Lung (tissue), 12 donors: ENCODE results near the gene GABBR1. TPM values are rescaled to one million over a fixed set of nuclear protein-coding genes. Genes with fewer than 3 reads are reported as not detected.

Experiments used
- ATAC-seq: fragments of 200-7000 bp; cut with Tn5 transposase; one replicate; pipeline ENCODE4 v1.9.1; 2020; ENCODE audit warnings: moderate number of reproducible peaks; ENCODE audit not compliant: insufficient read depth, low FRiP score
- DNase-seq, 3 donors: peaks; one replicate each; pipeline ENCODE4 v3.0.0-alpha.2; 2013 to 2017
- H3K27ac ChIP-seq, 2 donors: one replicate each; pipeline ENCODE4 v1.5.1; 2013; ENCODE audit warnings: mild to moderate bottlenecking in 2 of 2, moderate library complexity in 2 of 2, control low read depth in 1 of 2, inconsistent platforms in 1 of 2, low read depth in 1 of 2, low read length in 1 of 2
- H3K27me3 ChIP-seq, 3 donors: one replicate each; pipeline ENCODE4 v1.5.1; 2013; ENCODE audit warnings: low read length in 2 of 3; ENCODE audit not compliant: control insufficient read depth in 3 of 3, insufficient read depth in 3 of 3
- H3K36me3 ChIP-seq, 4 donors: one replicate each; pipeline ENCODE4 v1.5.1; 2013; ENCODE audit warnings: low read length in 4 of 4, mild to moderate bottlenecking in 1 of 4, moderate library complexity in 1 of 4; ENCODE audit not compliant: control insufficient read depth in 4 of 4, insufficient read depth in 4 of 4
- H3K4me1 ChIP-seq, 5 donors: one replicate each; pipeline ENCODE4 v1.5.1; 2013; ENCODE audit warnings: low read length in 5 of 5, mild to moderate bottlenecking in 2 of 5, moderate library complexity in 1 of 5; ENCODE audit not compliant: control insufficient read depth in 5 of 5, insufficient read depth in 5 of 5
- H3K4me3 ChIP-seq: one replicate; pipeline ENCODE4 v1.5.1; 2013; ENCODE audit warnings: mild to moderate bottlenecking, control low read depth, moderate library complexity
- H3K9ac ChIP-seq, 2 donors: one replicate each; pipeline ENCODE4 v1.5.1; 2013; ENCODE audit warnings: low read length in 2 of 2, control low read depth in 1 of 2; ENCODE audit not compliant: insufficient read depth in 1 of 2
- H3K9me3 ChIP-seq, 4 donors: one replicate each; pipeline ENCODE4 v1.5.1; 2013; ENCODE audit warnings: low read length in 3 of 4, mild to moderate bottlenecking in 1 of 4, moderate library complexity in 1 of 4; ENCODE audit not compliant: control insufficient read depth in 4 of 4, insufficient read depth in 3 of 4
- WGBS, 2 donors: extraction: QIAGEN DNeasy Blood & Tissue Kit; methylation state at CpG; one replicate each; pipeline ENCODE4 v1.1.7; 2013; 5-methylcytosine and 5-hydroxymethylcytosine counted together
- polyA plus RNA-seq, 2 donors: library from polyadenylated mRNA; stranded (reverse); fragments of 200-250 nt; gene quantifications; one replicate each; pipeline ENCODE4 v1.2.1, GENCODE V29; 2013
- total RNA-seq, 2 donors: library from RNA; depleted of rRNA in 1 of 2; stranded (reverse); fragments of >200 nt in 1 of 2; gene quantifications; one replicate each; pipeline ENCODE4 v1.2.1, GENCODE V29; 2014 to 2021
- TF ChIP-seq, protein P1 (sequence below): IDR thresholded peaks from 2 replicates; pipeline ENCODE4 v1.5.1; 2012; ENCODE audit warnings: mild to moderate bottlenecking; ENCODE audit errors: control extremely low read depth, extremely low read depth
- donor health status: control.
- donor health status: control.
- donor health status: Bipolar disorder and iron deficiency.
- donor health status: healthy.
- donor health status: DM: yes; HTN: yes; CAD: no.

Gene GABBR1
- total and polyA plus RNA-seq, 4 donors, result 12.9 to 35.7 (median 25.0) TPM

DNA sequence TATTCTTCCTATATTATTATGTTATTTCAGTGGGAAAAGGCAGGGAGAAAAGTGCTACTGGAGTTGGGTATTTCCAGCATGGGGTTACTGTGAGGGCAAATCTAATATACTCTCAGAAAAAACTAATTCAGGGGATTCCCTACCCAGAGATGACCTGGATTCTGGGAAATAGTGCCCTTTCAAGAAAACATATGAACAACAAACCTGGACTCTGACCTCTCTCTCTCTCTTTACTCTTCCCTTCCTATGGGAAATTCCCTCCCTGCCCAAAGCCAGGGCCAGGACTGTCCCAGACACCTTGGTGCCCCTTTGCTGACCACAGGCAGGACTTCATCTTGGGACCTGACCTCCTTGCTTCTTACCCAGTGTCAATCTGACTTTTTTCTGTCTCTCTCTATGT lies 71.9 kb downstream of the GABBR1 start:
- H3K4me1 ChIP-seq, result no peaks in the 10 kb centered on the region
- peaks cover 2 to 12% (median 2%) of the 10 kb centered on the region in 3 donors for H3K27me3 ChIP-seq
- H3K9me3 ChIP-seq, result peaks cover 0 to 2% (median 0%) of the 10 kb centered on the region in 4 donors
- peak in 1 of 3 donors; percentile 12 for DNase-seq
- TF ChIP-seq, protein P1, sequence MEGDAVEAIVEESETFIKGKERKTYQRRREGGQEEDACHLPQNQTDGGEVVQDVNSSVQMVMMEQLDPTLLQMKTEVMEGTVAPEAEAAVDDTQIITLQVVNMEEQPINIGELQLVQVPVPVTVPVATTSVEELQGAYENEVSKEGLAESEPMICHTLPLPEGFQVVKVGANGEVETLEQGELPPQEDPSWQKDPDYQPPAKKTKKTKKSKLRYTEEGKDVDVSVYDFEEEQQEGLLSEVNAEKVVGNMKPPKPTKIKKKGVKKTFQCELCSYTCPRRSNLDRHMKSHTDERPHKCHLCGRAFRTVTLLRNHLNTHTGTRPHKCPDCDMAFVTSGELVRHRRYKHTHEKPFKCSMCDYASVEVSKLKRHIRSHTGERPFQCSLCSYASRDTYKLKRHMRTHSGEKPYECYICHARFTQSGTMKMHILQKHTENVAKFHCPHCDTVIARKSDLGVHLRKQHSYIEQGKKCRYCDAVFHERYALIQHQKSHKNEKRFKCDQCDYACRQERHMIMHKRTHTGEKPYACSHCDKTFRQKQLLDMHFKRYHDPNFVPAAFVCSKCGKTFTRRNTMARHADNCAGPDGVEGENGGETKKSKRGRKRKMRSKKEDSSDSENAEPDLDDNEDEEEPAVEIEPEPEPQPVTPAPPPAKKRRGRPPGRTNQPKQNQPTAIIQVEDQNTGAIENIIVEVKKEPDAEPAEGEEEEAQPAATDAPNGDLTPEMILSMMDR, result no peak
- no peak overlapping the region for H3K27ac ChIP-seq
- ATAC-seq, result no peak
- no peak overlapping the region for H3K4me3 ChIP-seq
- H3K9ac ChIP-seq, result no peak overlapping the region
- no peaks in the 10 kb centered on the region for H3K36me3 ChIP-seq

DNA sequence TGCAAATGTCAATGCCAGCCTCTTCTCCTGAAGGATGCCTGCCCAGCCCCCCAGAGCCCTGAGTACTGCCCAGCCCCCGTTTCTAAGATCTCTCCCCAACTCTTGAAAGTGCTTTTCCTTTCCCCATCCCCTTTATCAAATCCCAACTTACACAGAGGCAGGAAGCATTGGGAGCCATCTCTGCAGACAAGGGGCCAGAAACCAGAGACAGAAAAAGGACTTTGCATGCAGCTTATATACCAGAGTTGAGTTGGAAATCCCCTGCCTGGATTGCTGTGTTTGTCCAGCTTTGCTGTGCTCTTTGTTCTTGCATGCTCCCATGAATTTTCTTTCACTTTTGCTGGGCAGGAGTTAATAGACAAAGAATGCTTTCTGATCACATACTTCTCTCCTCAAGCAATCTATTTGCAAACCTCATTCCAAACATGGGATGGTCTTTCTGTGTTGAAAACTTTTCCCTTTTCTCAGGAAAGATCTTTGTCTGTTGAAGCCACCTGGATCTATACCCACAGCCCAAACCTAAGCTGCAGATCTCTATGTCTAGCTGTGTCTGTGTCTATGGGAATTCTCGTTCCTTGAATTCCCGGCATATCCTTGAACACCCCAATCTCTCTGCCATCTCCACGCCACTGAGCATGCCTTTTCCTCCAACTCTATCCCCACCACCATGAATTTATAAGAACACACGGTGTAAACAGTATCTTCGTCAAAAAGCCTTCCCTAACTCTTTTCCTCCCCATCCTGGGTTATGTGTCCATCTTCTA lies 73.3 kb downstream of the GABBR1 start, which contains the start of gene UBD:
TSS of gene UBD (minus strand) at position 209 of the 764 bp plus-strand sequence. CDS start at position 178, 31 bp downstream.
- Histone ChIP-seq H3K36me3 (no peaks in the 10 kb centered on the region), H3K9me3 (peaks cover 0 to 5% (median 0%) of the 10 kb centered on the region in 4 donors), H3K4me1 (no peaks in the 10 kb centered on the region), H3K27ac (no peak within 1 kb of the TSS), H3K27me3 (peaks cover 5 to 26% (median 15%) of the 10 kb centered on the region in 3 donors), H3K4me3 (no peak within 1 kb of the TSS), H3K9ac (no peak within 1 kb of the TSS)
- ATAC-seq (no peak), DNase-seq (no peak)
- TF ChIP-seq, protein P1, result no peak
- 68 to 80% methylated on average over 6 of the region's 6 CpGs for WGBS, 2 donors

DNA sequence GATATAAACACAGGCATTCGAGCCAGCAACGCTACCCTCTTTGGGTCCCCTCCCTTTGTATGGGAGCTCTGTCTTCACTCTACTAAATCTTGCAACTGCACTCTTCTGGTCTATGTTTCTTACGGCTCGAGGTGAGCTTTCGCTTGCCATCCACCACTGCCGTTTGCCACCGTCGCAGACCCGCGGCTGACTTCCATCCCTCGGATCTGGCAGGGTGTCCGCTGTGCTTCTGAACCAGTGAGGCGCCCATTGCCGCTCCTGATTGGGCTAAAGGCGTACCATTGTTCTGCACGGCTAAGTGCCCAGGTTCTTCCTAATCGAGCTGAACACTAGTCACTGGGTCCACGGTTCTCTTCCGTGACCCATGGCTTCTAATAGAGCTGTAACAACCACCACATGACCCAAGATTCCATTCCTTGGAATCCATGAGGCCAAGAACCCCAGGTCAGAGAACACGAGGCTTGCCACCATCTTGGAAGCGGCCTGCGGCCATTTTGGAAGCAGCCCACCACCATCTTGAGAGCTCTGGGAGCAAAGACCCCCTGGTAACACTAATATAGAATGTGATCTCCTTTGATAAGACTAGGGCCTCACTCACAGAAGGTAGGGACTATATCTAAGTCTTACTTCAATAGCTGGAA lies 74.4 kb downstream of the GABBR1 start:
- TF ChIP-seq, protein P1, result no peak
- Histone ChIP-seq H3K36me3 (no peaks in the 10 kb centered on the region), H3K9ac (no peak overlapping the region), H3K27me3 (peaks cover 5 to 37% (median 25%) of the 10 kb centered on the region in 3 donors), H3K27ac (no peak overlapping the region), H3K4me1 (peaks cover 0 to 9% (median 4%) of the 10 kb centered on the region in 5 donors), H3K9me3 (peaks cover 0 to 5% (median 0%) of the 10 kb centered on the region in 4 donors), H3K4me3 (no peak overlapping the region)
- no peak for DNase-seq
- no peak for ATAC-seq
- WGBS, 2 donors, result 87 to 93% methylated on average over 22 of the region's 22 CpGs
